ENCODE results near the gene CORO1C. TPM values are rescaled to one million over a fixed set of nuclear protein-coding genes. Genes with fewer than 3 reads are reported as not detected.

CORO1C gene
- total RNA-seq, 1 donor, result 261 TPM

GRCh38 chr12:108627134-108627920 is 104.0 kb downstream of the CORO1C start:
- no peak overlapping the region for H3K4me2 ChIP-seq (ENCODE audit: insufficient read depth, low read length)
- no peak for TF ChIP-seq CTCF (IDR thresholded peaks at IDR 0.05; ENCODE audit: extremely low read depth, low read depth, low read length)
- no peak overlapping the region for H2AFZ ChIP-seq (ENCODE audit: low read length)
- H3K36me3 ChIP-seq (ENCODE audit: insufficient read depth, low read length), result no peaks in the 10 kb centered on the region
- DNase-seq (ENCODE audit: insufficient read length, low spot score, missing footprints), result no peak
- no peaks in the 10 kb centered on the region for H3K27me3 ChIP-seq (ENCODE audit: insufficient read depth, low read length)
- H3K27ac ChIP-seq (ENCODE audit: low read depth, low read length), result no peak overlapping the region
- H3K79me2 ChIP-seq (ENCODE audit: insufficient read depth, low read length), result no peaks in the 10 kb centered on the region
- no peaks in the 10 kb centered on the region for H4K20me1 ChIP-seq (ENCODE audit: insufficient read depth, low read length)
- H3K4me3 ChIP-seq (ENCODE audit: insufficient read depth, low read length), result no peak overlapping the region
- no peaks in the 10 kb centered on the region for H3K9me3 ChIP-seq (ENCODE audit: low read depth, low read length)
- peaks cover 37% of the 10 kb centered on the region for H3K4me1 ChIP-seq (ENCODE audit: insufficient read depth, low read length)

GRCh38 chr12:108625228-108625627 is 106.1 kb downstream of the CORO1C start:
- no peak overlapping the region for H2AFZ ChIP-seq (ENCODE audit: low read length)
- no peak for DNase-seq (ENCODE audit: insufficient read length, low spot score, missing footprints)
- H4K20me1 ChIP-seq (ENCODE audit: insufficient read depth, low read length), result no peaks in the 10 kb centered on the region
- H3K4me2 ChIP-seq (ENCODE audit: insufficient read depth, low read length), result no peak overlapping the region
- no peaks in the 10 kb centered on the region for H3K36me3 ChIP-seq (ENCODE audit: insufficient read depth, low read length)
- no peaks in the 10 kb centered on the region for H3K27me3 ChIP-seq (ENCODE audit: insufficient read depth, low read length)
- TF ChIP-seq CTCF (IDR thresholded peaks at IDR 0.05; ENCODE audit: extremely low read depth, low read depth, low read length), result no peak
- no peaks in the 10 kb centered on the region for H3K79me2 ChIP-seq (ENCODE audit: insufficient read depth, low read length)
- H3K9me3 ChIP-seq (ENCODE audit: low read depth, low read length), result no peaks in the 10 kb centered on the region
- H3K4me1 ChIP-seq (ENCODE audit: insufficient read depth, low read length), result peaks cover 26% of the 10 kb centered on the region
- no peak overlapping the region for H3K27ac ChIP-seq (ENCODE audit: low read depth, low read length)
- H3K4me3 ChIP-seq (ENCODE audit: insufficient read depth, low read length), result no peak overlapping the region

- H3K9me3 ChIP-seq (ENCODE audit: low read depth, low read length), result no peaks in the 10 kb centered on the region
- H3K4me2 ChIP-seq (ENCODE audit: insufficient read depth, low read length), result no peak overlapping the region
- no peak for TF ChIP-seq CTCF (IDR thresholded peaks at IDR 0.05; ENCODE audit: extremely low read depth, low read depth, low read length)
- H2AFZ ChIP-seq (ENCODE audit: low read length), result no peak overlapping the region
- no peaks in the 10 kb centered on the region for H3K79me2 ChIP-seq (ENCODE audit: insufficient read depth, low read length)
- H3K27ac ChIP-seq (ENCODE audit: low read depth, low read length), result no peak overlapping the region
- peaks cover 10% of the 10 kb centered on the region for H3K4me1 ChIP-seq (ENCODE audit: insufficient read depth, low read length)
- H3K27me3 ChIP-seq (ENCODE audit: insufficient read depth, low read length), result no peaks in the 10 kb centered on the region
- no peak for DNase-seq (ENCODE audit: insufficient read length, low spot score, missing footprints)
- no peaks in the 10 kb centered on the region for H4K20me1 ChIP-seq (ENCODE audit: insufficient read depth, low read length)
- H3K36me3 ChIP-seq (ENCODE audit: insufficient read depth, low read length), result no peaks in the 10 kb centered on the region
- H3K4me3 ChIP-seq (ENCODE audit: insufficient read depth, low read length), result no peak overlapping the region
Observed at GRCh38 chr12:108623577-108623976, 107.7 kb downstream of the CORO1C start.

- H3K79me2 ChIP-seq (ENCODE audit: insufficient read depth, low read length), result no peaks in the 10 kb centered on the region
- H3K4me3 ChIP-seq (ENCODE audit: insufficient read depth, low read length), result no peak overlapping the region
- peak; percentile 54 for DNase-seq (ENCODE audit: insufficient read length, low spot score, missing footprints)
- H3K9me3 ChIP-seq (ENCODE audit: low read depth, low read length), result no peaks in the 10 kb centered on the region
- H3K27ac ChIP-seq (ENCODE audit: low read depth, low read length), result no peak overlapping the region
- no peaks in the 10 kb centered on the region for H3K27me3 ChIP-seq (ENCODE audit: insufficient read depth, low read length)
- H4K20me1 ChIP-seq (ENCODE audit: insufficient read depth, low read length), result no peaks in the 10 kb centered on the region
- TF ChIP-seq CTCF (IDR thresholded peaks at IDR 0.05; ENCODE audit: extremely low read depth, low read depth, low read length), result no peak
- H2AFZ ChIP-seq (ENCODE audit: low read length), result peak overlapping the region; percentile 64
- H3K4me1 ChIP-seq (ENCODE audit: insufficient read depth, low read length), result peaks cover 4% of the 10 kb centered on the region
- no peaks in the 10 kb centered on the region for H3K36me3 ChIP-seq (ENCODE audit: insufficient read depth, low read length)
- no peak overlapping the region for H3K4me2 ChIP-seq (ENCODE audit: insufficient read depth, low read length)
Observed at GRCh38 chr12:108622921-108623514, 108.3 kb downstream of the CORO1C start.

All from osteoblast (primary cell).